Endothelial cell of umbilical vein (primary cell): Measurements from ENCODE around the gene RNPEP. TPM values are rescaled to one million over a fixed set of nuclear protein-coding genes. Genes with fewer than 3 reads are reported as not detected.

Experiments
- BruUV-seq: library from RNA; stranded (reverse); fragments of 400-500 nt; replicated peaks from 2 replicates; lab custom pipeline; 2021; lab: Mats Ljungman, UMichigan
- CTCF ChIA-PET: fragments of 300-600, 350-600 bp; sonication (Branson Sonifier 250); formaldehyde crosslinking; loops from one replicate; lab custom pipeline; 2021; ENCODE audit warnings: antibody characterized with exemption, inconsistent platforms; lab: Charles Lee
- POLR2A ChIA-PET: fragments of 300-600, 350-600 bp; sonication (Branson Sonifier 250); formaldehyde crosslinking; loops from one replicate; lab custom pipeline; 2021; ENCODE audit warnings: antibody characterized with exemption, inconsistent platforms; lab: Charles Lee
- DNase-seq: peaks from one replicate; pipeline ENCODE4 v3.0.0-alpha.2; 2011; ENCODE audit warnings: low read depth, low spot score
- FAIRE-seq: peaks from 2 replicates; lab custom pipeline; 2011; peaks lifted over from hg19 to GRCh38; lab: Jason Lieb, UNC
- H2AFZ ChIP-seq: 2 replicates; pipeline ENCODE4 v1.6.0; 2012; ENCODE audit warnings: low read depth, low read length, control low read depth, inconsistent platforms
- H3K27ac ChIP-seq: 2 replicates; pipeline ENCODE4 v1.5.1; 2011; ENCODE audit warnings: low read depth, mild to moderate bottlenecking, control low read depth, low read length, moderate library complexity; ENCODE audit not compliant: insufficient read depth
- H3K27me3 ChIP-seq, 2 experiments: 2 replicates each; pipeline versions ENCODE4 v1.6.0 to v1.6.1; 2011; ENCODE audit warnings: low read length in 2 of 2, mixed read lengths in 1 of 2; ENCODE audit not compliant: control insufficient read depth in 2 of 2, insufficient read depth in 2 of 2
- H3K36me3 ChIP-seq, 2 experiments: 2 replicates in 1 of 2; 3 replicates in 1 of 2; pipeline ENCODE4 v1.5.1; 2011; ENCODE audit warnings: low read length in 2 of 2, mild to moderate bottlenecking in 1 of 2, moderate library complexity in 1 of 2; ENCODE audit not compliant: control insufficient read depth in 2 of 2, insufficient read depth in 2 of 2; ENCODE audit errors: extremely low read depth in 1 of 2
- H3K4me1 ChIP-seq: 3 replicates; pipeline ENCODE4 v1.5.1; 2011; ENCODE audit warnings: mild to moderate bottlenecking, low read length; ENCODE audit not compliant: control insufficient read depth, insufficient read depth; ENCODE audit errors: extremely low read depth
- H3K4me2 ChIP-seq: 2 replicates; pipeline ENCODE4 v1.6.1; 2011; ENCODE audit warnings: low read length, control low read depth, mixed read lengths; ENCODE audit not compliant: insufficient read depth
- H3K4me3 ChIP-seq, 3 experiments: fragments of 200-600 bp in 1 of 3; sonication (generic), shearing (Covaris generic) in 1 of 3; replicated peaks in 1 of 3; 2 replicates each; pipeline ENCODE4 v1.5.1; 2011 to 2016; ENCODE audit warnings: control low read depth in 3 of 3, low read length in 3 of 3, mild to moderate bottlenecking in 2 of 3, inconsistent platforms in 1 of 3, low read depth in 1 of 3, moderate library complexity in 1 of 3; ENCODE audit not compliant: insufficient read depth in 1 of 3
- H3K79me2 ChIP-seq: 2 replicates; pipeline ENCODE4 v1.6.0; 2012; ENCODE audit warnings: low read length, inconsistent platforms; ENCODE audit not compliant: control insufficient read depth, insufficient read depth
- H3K9ac ChIP-seq: replicated peaks from 2 replicates; pipeline ENCODE3; 2011; ENCODE audit warnings: low read length, control low read depth; ENCODE audit not compliant: insufficient read depth; ENCODE audit errors: extremely low read depth
- H3K9me1 ChIP-seq: replicated peaks from 3 replicates; pipeline ENCODE4 v1.6.0; 2011; ENCODE audit warnings: mild to moderate bottlenecking, low read length; ENCODE audit not compliant: control insufficient read depth, insufficient read depth; ENCODE audit errors: extremely low read depth
- H3K9me3 ChIP-seq: replicated peaks from 2 replicates; pipeline ENCODE4 v1.5.1; 2012; ENCODE audit warnings: low read length, inconsistent platforms; ENCODE audit not compliant: control insufficient read depth, insufficient read depth
- H4K20me1 ChIP-seq: replicated peaks from 2 replicates; pipeline ENCODE3; 2011; ENCODE audit warnings: mild to moderate bottlenecking, low read length; ENCODE audit not compliant: control insufficient read depth, insufficient read depth; ENCODE audit errors: extremely low read depth
- EZH2 ChIP-seq: IDR thresholded peaks from 2 replicates; pipeline ENCODE4 v1.6.1; 2012; ENCODE audit warnings: borderline replicate concordance, low read depth, mild to moderate bottlenecking, moderate library complexity, low read length, inconsistent platforms; ENCODE audit not compliant: severe bottlenecking
- FOS ChIP-seq: IDR thresholded peaks from 2 replicates; pipeline ENCODE4 v1.6.1; 2011; ENCODE audit warnings: mild to moderate bottlenecking, low read length, moderate library complexity, borderline replicate concordance; ENCODE audit not compliant: insufficient read depth
- GATA2 ChIP-seq: IDR thresholded peaks from 2 replicates; pipeline ENCODE4 v1.7.0; 2011; ENCODE audit warnings: low read depth, mild to moderate bottlenecking, moderate library complexity, mixed read lengths, low read length; ENCODE audit not compliant: insufficient read length, insufficient read depth
- JUN ChIP-seq: IDR thresholded peaks from 2 replicates; pipeline ENCODE4 v1.6.1; 2011; ENCODE audit warnings: borderline replicate concordance, low read depth; ENCODE audit not compliant: insufficient read length, insufficient read depth
- MYC ChIP-seq: IDR thresholded peaks from one replicate; pipeline ENCODE4 v1.6.1; 2011; ENCODE audit warnings: mild to moderate bottlenecking, low read depth, low read length
- POLR2A ChIP-seq: IDR thresholded peaks from 2 replicates; pipeline ENCODE4 v1.6.1; 2012; ENCODE audit warnings: low read depth, mild to moderate bottlenecking, control low read depth, low read length
- POLR2AphosphoS5 ChIP-seq: IDR thresholded peaks from 2 replicates; pipeline ENCODE4 v1.6.1; 2012; ENCODE audit warnings: low read depth, mild to moderate bottlenecking, control low read depth, low read length, moderate library complexity; ENCODE audit not compliant: insufficient read depth
- dilution Hi-C: fragments of 300-500 bp; cut with MboI; formaldehyde crosslinking; loops from one replicate; pipeline ENCODE4 v1.15.0; 2019; ENCODE audit warnings: low sequenced_read_pairs; ENCODE audit not compliant: extremely low pct_ligation_motif_present
- intact Hi-C: fragments of 100-400 bp; cut with micrococcal nuclease; formaldehyde crosslinking; loops from one replicate; pipeline ENCODE4 v1.10.0; 2022
- polyA plus RNA-seq, 4 experiments: library from polyadenylated mRNA; depleted of rRNA in 3 of 4; stranded (reverse) in 3 of 4; unstranded in 1 of 4; fragments of >200 nt; gene quantifications; 2 replicates each; pipeline versions ENCODE4 v1.2.1 to v1.2.3, GENCODE V29; 2011 to 2012; ENCODE audit warnings: missing spikeins in 1 of 4
- total RNA-seq: library from RNA; stranded (reverse); gene quantifications from 2 replicates; pipeline ENCODE4 v1.2.3, GENCODE V29; 2021
- TF ChIP-seq, protein P1 (sequence below): IDR thresholded peaks from 2 replicates; pipeline ENCODE4 v1.6.1; 2011; ENCODE audit not compliant: insufficient read depth, insufficient read length
- TF ChIP-seq, protein P2 (sequence below), 2 donors: IDR thresholded peaks; 1 replicate in 1 of 2; 2 replicates in 1 of 2; pipeline ENCODE4 v1.5.1; 2011; ENCODE audit warnings: low read length in 2 of 2, mild to moderate bottlenecking in 2 of 2, moderate library complexity in 2 of 2, control low read depth in 1 of 2, inconsistent platforms in 1 of 2, low read depth in 1 of 2; ENCODE audit not compliant: insufficient read depth in 1 of 2; ENCODE audit errors: extremely low read depth in 1 of 2

The RNPEP gene
- total and polyA plus RNA-seq, 2 donors (not counting 3 experiments of a cell fraction or from before 2014, with no cell fraction given), result 56.1 to 73.5 TPM

DNA sequence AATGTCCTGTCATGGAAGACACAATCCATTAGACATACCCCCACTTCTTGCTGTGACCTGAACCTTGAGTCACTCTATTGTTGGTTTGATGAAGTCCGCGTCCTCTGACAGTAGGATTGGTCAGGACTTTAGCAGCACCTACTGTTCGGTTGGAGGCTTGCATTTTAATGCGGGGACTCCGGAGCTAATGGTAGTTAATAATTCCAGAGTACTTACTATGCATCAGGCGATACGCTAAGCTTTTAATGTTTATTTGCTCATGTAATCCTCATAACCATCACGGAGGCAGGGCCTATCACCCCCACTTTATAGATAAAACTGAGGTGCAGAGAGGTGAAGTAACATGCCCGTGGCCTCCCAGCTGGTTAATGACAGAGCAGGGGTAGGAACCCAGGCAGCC is 20.1 kb downstream of the RNPEP start:
- H3K27ac ChIP-seq, result no peak overlapping the region
- H3K9me3 ChIP-seq, result no peaks in the 10 kb centered on the region
- H3K4me3 ChIP-seq, result no peak overlapping the region
- H3K79me2 ChIP-seq, result no peaks in the 10 kb centered on the region
- no peaks in the 10 kb centered on the region for H3K27me3 ChIP-seq
- intact Hi-C loops, result no loop called here
- no peak for DNase-seq
- dilution Hi-C loops, result no loop called here
- ChIA-PET POLR2A (no interaction called here), CTCF (no interaction called here)
- TF ChIP-seq, protein P1, sequence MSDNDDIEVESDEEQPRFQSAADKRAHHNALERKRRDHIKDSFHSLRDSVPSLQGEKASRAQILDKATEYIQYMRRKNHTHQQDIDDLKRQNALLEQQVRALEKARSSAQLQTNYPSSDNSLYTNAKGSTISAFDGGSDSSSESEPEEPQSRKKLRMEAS, result no peak
- TF ChIP-seq MYC (no peak), POLR2A (no peak), EZH2 (no peak), POLR2AphosphoS5 (no peak), FOS (no peak), JUN (no peak), GATA2 (no peak)
- TF ChIP-seq, protein P2, sequence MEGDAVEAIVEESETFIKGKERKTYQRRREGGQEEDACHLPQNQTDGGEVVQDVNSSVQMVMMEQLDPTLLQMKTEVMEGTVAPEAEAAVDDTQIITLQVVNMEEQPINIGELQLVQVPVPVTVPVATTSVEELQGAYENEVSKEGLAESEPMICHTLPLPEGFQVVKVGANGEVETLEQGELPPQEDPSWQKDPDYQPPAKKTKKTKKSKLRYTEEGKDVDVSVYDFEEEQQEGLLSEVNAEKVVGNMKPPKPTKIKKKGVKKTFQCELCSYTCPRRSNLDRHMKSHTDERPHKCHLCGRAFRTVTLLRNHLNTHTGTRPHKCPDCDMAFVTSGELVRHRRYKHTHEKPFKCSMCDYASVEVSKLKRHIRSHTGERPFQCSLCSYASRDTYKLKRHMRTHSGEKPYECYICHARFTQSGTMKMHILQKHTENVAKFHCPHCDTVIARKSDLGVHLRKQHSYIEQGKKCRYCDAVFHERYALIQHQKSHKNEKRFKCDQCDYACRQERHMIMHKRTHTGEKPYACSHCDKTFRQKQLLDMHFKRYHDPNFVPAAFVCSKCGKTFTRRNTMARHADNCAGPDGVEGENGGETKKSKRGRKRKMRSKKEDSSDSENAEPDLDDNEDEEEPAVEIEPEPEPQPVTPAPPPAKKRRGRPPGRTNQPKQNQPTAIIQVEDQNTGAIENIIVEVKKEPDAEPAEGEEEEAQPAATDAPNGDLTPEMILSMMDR (IDR thresholded peaks at IDR 0.05; ENCODE audit: extremely low read depth in 1 of 2, insufficient read depth in 1 of 2, low read depth in 1 of 2, low read length in 2 of 2), result no peak
- H2AFZ ChIP-seq, result no peak overlapping the region
- H3K9me1 ChIP-seq, result no peaks in the 10 kb centered on the region
- no TSS peak for BruUV-seq
- H3K36me3 ChIP-seq, result peaks cover 17 to 26% of the 10 kb centered on the region in 2 experiments
- no peak overlapping the region for H3K9ac ChIP-seq
- no peaks in the 10 kb centered on the region for H4K20me1 ChIP-seq
- peaks cover 3% of the 10 kb centered on the region for H3K4me1 ChIP-seq
- H3K4me2 ChIP-seq, result no peak overlapping the region
- no peak for FAIRE-seq
